ENCODE data around the gene PRELP.

Gene PRELP

DNA sequence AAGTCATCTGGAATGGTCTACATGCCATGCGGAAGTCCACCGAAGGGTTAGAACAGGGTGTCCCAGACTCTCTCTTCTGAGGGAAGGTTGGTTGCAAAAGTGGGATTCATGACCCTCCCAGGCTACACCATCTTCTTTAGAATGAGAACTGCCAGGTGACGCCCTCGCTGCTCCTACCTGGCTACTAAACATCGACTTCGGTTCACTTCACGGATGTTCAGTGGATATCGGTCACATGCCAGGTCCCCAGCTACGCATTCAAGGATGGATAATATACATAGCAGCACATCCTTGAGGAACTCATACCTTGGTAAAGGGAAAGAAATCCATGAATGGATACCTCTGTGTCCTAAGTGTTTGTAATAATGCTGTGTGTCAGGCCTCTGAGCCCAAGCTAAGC, 15.0 kb downstream of the PRELP start:
- CTCF ChIA-PET = no interaction called here
- no peak for DNase-seq (ENCODE audit: extremely low spot score)
- TF ChIP-seq FOXM1 (IDR thresholded peaks at IDR 0.05; ENCODE audit: borderline replicate concordance) (no peak), SP1 (IDR thresholded peaks at IDR 0.05) (no peak), FOXK2 (IDR thresholded peaks at IDR 0.05) (no peak), ZNF384 (IDR thresholded peaks at IDR 0.05) (no peak), CTBP1 (IDR thresholded peaks at IDR 0.05; ENCODE audit: borderline replicate concordance) (no peak), HDGF (IDR thresholded peaks at IDR 0.05; ENCODE audit: borderline replicate concordance) (no peak), NFRKB (IDR thresholded peaks at IDR 0.05) (no peak), LEF1 (IDR thresholded peaks at IDR 0.05; ENCODE audit: borderline replicate concordance) (no peak), L3MBTL2 (conservative IDR thresholded peaks at IDR 0.05) (no peak), SUZ12 (IDR thresholded peaks at IDR 0.05) (no peak)
- TF ChIP-seq, protein P1, sequence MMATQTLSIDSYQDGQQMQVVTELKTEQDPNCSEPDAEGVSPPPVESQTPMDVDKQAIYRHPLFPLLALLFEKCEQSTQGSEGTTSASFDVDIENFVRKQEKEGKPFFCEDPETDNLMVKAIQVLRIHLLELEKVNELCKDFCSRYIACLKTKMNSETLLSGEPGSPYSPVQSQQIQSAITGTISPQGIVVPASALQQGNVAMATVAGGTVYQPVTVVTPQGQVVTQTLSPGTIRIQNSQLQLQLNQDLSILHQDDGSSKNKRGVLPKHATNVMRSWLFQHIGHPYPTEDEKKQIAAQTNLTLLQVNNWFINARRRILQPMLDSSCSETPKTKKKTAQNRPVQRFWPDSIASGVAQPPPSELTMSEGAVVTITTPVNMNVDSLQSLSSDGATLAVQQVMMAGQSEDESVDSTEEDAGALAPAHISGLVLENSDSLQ (IDR thresholded peaks at IDR 0.05) = no peak
- POLR2A ChIA-PET = no interaction called here

DNA sequence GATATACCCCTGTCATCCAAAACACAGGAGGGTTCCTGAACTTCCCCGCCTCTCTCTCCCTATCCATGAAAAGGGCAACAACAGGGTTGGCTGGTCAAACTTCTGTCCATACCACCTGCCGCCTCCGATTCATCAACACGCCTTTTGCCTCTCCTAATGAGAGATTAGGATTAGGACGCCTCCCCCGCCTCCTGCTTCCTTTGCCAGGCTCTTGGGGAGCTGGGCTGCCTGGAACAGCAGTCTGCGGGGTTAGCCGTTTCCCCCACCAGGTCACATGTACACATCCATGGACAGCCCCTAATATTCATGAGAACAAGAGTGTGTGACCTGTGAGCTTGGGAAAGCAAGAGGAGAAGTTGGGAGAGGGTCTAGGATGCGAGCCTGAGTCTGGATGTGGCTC, 16.1 kb downstream of the PRELP start:
- TF ChIP-seq FOXA1 (IDR thresholded peaks at IDR 0.05) = no peak
- no peak for TF ChIP-seq LEF1 (IDR thresholded peaks at IDR 0.05; ENCODE audit: borderline replicate concordance)
- TF ChIP-seq, protein P1 (IDR thresholded peaks at IDR 0.05) = no peak
- no peak for TF ChIP-seq FOXK2 (IDR thresholded peaks at IDR 0.05)
- TF ChIP-seq ARNT (IDR thresholded peaks at IDR 0.05) = no peak
- no peak for TF ChIP-seq CTBP1 (IDR thresholded peaks at IDR 0.05; ENCODE audit: borderline replicate concordance)
- TF ChIP-seq TARDBP (IDR thresholded peaks at IDR 0.05) = no peak
- POLR2A ChIA-PET = no interaction called here
- CTCF ChIA-PET = interaction anchor here (0.5 to 0.8 kb wide), 4 partner anchors 36 to 383 kb away, joined by 3 read pairs; no protein-coding TSS in a partner anchor
- no peak for DNase-seq (ENCODE audit: extremely low spot score)

DNA sequence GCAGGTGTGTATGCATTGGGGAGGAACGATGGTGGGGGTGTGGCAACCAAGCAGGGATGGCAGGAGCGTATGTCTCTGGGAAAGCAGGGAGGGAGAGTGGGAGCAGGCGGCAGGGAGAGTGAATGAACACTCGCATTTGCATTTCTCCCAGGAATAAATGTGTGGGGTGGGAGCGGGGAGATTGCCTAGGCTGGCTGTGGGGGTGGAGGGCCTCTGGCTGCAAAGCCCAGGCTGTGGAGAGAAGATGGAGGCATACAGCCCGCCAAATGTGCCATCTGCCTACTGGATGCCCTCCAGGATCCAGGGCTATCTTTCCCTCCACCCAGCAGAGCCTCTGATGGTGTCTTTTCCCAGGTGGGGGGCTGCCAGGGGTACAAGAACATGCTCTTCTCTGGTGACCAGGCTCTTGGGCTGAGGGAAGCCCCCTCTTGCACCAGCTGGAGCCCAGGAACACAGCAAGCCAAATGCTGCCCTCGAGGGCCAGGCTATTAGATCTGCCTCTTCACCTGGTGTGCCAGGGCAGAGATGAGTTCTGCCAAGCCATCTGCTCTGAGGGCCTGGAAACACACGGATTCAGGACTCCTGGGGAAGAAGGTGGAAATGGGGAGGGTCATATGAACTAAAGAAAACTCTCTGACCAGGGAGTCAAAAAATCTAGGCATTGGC, 16.6 kb downstream of the PRELP start:
- ChIA-PET POLR2A (no interaction called here), CTCF (interaction anchor here (0.8 kb wide), 1 partner anchor 145 kb away, joined by 3 read pairs; no protein-coding TSS in a partner anchor)
- no peak for DNase-seq (ENCODE audit: extremely low spot score)
- TF ChIP-seq ARNT (IDR thresholded peaks at IDR 0.05) = no peak
- no peak for TF ChIP-seq SP1 (IDR thresholded peaks at IDR 0.05)
- TF ChIP-seq, protein P1 (IDR thresholded peaks at IDR 0.05) = no peak

DNA sequence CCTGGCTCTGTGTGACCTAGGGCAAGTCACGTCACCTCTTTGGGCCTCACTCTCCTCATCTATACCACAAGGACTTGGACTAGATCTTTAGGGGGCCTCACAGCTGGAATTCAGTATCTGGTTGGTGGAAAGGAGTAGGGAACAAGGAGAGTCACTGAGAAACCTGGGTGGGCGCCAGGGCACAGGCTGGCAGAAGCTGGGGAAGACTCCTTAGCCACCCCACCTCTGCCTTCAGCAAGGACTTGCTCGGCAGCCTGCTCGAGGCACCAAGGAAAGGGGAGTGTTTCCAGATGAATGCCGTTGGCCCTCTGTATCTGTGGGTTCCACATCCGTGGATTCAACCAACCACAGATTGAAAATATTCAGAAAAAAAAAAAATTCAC, 17.1 kb downstream of the PRELP start:
- ChIA-PET POLR2A (no interaction called here), CTCF (no interaction called here)
- no peak for DNase-seq (ENCODE audit: extremely low spot score)
- no peak for TF ChIP-seq FOXK2 (IDR thresholded peaks at IDR 0.05)
- no peak for TF ChIP-seq CTBP1 (IDR thresholded peaks at IDR 0.05; ENCODE audit: borderline replicate concordance)
- no peak for TF ChIP-seq ZNF384 (IDR thresholded peaks at IDR 0.05)
- TF ChIP-seq BHLHE40 (IDR thresholded peaks at IDR 0.05; ENCODE audit: borderline replicate concordance) = no peak
- no peak for TF ChIP-seq FOXA1 (IDR thresholded peaks at IDR 0.05)

DNA sequence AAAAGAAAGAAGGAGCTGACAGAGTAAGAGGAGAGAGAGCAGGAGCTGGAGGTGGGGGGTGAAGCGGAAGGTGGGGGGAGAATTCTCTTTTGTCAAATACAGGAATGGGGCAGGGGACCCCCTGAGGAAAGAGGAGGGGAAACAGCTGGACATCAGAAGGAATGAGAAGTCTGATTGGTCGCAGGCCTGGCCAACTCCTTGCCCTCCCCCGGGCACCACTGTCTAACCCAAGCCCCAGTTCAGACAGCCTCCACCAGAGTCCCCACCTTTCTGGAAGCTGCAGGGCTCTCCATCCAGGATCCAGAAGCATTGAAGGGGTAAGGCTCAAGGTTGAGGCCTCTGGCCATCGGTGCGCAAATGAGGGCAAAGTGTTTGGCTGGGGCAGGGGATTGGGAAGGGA, 18.3 kb downstream of the PRELP start, which contains the start of gene OPTC:
Gene OPTC (plus strand): TSS at position 253 of the 400 bp plus-strand sequence. CDS start 1,853 bp downstream, outside the sequence.
- CTCF ChIA-PET = interaction anchor here (0.7 to 1.5 kb wide), 2 partner anchors 10 to 459 kb away, joined by 3 to 4 read pairs; no protein-coding TSS in a partner anchor
- DNase-seq (ENCODE audit: extremely low spot score) = no peak
- POLR2A ChIA-PET = no interaction called here
- TF ChIP-seq TARDBP (IDR thresholded peaks at IDR 0.05) = no peak
- no peak for TF ChIP-seq FOXA1 (IDR thresholded peaks at IDR 0.05)
- no peak for TF ChIP-seq ZNF384 (IDR thresholded peaks at IDR 0.05)
- no peak for TF ChIP-seq LEF1 (IDR thresholded peaks at IDR 0.05; ENCODE audit: borderline replicate concordance)
- TF ChIP-seq NFRKB (IDR thresholded peaks at IDR 0.05) = no peak
- no peak for TF ChIP-seq HDGF (IDR thresholded peaks at IDR 0.05; ENCODE audit: borderline replicate concordance)
- TF ChIP-seq L3MBTL2 (conservative IDR thresholded peaks at IDR 0.05) = no peak
- no peak for TF ChIP-seq SUZ12 (IDR thresholded peaks at IDR 0.05)
- TF ChIP-seq ARNT (IDR thresholded peaks at IDR 0.05) = no peak
- no peak for TF ChIP-seq SP1 (IDR thresholded peaks at IDR 0.05)
- TF ChIP-seq BHLHE40 (IDR thresholded peaks at IDR 0.05; ENCODE audit: borderline replicate concordance) = no peak
- TF ChIP-seq FOXK2 (IDR thresholded peaks at IDR 0.05) = no peak
- no peak for TF ChIP-seq ELF4 (IDR thresholded peaks at IDR 0.05)
- no peak for TF ChIP-seq FOXM1 (IDR thresholded peaks at IDR 0.05; ENCODE audit: borderline replicate concordance)

DNA sequence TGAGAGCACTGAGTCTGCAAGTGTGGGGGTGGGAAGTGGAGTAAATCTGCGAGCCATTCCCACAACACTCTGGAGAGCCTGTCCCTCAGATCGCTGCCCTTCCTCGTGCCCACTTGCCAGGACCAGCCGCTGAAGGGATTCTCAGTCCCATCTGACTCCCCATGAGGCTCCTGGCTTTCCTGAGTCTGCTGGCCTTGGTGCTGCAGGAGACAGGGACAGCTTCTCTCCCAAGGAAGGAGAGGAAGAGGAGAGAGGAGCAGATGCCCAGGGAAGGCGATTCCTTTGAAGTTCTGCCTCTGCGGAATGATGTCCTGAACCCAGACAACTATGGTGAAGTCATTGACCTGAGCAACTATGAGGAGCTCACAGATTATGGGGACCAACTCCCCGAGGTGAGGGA, 20.2 kb downstream of the PRELP start:
- ChIA-PET CTCF (no interaction called here), POLR2A (no interaction called here)
- TF ChIP-seq ARNT (IDR thresholded peaks at IDR 0.05) (no peak), NFRKB (IDR thresholded peaks at IDR 0.05) (no peak), L3MBTL2 (conservative IDR thresholded peaks at IDR 0.05) (no peak), SP1 (IDR thresholded peaks at IDR 0.05) (no peak), TARDBP (IDR thresholded peaks at IDR 0.05) (no peak), ZNF384 (IDR thresholded peaks at IDR 0.05) (no peak), LEF1 (IDR thresholded peaks at IDR 0.05; ENCODE audit: borderline replicate concordance) (no peak), HDGF (IDR thresholded peaks at IDR 0.05; ENCODE audit: borderline replicate concordance) (no peak), FOXK2 (IDR thresholded peaks at IDR 0.05) (no peak), FOXA1 (IDR thresholded peaks at IDR 0.05) (no peak), SUZ12 (IDR thresholded peaks at IDR 0.05) (no peak), BHLHE40 (IDR thresholded peaks at IDR 0.05; ENCODE audit: borderline replicate concordance) (no peak), ELF4 (IDR thresholded peaks at IDR 0.05) (no peak), CTBP1 (IDR thresholded peaks at IDR 0.05; ENCODE audit: borderline replicate concordance) (no peak)
- DNase-seq (ENCODE audit: extremely low spot score) = no peak

Data from HEK293T (cell line).